HG03039 (cell line): Measurements from ENCODE around the gene FAM50B.

ENCODE experiments used
- ATAC-seq: cut with Tn5 transposase; IDR thresholded peaks from one replicate; pipeline ENCODE4 v1.9.1; 2021; ENCODE audit warnings: mild to moderate bottlenecking, moderate library complexity; ENCODE audit not compliant: unreplicated experiment

The FAM50B gene

DNA sequence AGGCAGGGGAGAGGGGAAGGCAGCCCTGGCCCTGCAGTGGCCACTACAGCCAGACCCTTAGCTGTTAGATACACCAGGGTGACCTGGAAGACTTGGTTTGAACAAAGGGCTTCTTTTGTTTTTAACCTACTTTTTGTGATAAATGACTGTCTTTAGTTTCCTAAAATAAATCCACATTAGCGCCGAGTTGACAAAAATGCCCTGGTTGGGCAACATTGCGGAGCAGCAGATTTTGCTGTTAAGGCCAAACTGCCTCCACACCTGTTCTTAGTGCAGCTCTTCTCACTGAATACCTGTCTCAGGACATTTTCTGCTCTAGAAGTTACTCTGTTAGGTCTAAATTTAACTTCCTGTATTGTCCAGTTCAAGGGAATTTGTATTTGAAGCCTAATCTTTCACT is 42.7 kb downstream of the FAM50B start:
- no peak for ATAC-seq

DNA sequence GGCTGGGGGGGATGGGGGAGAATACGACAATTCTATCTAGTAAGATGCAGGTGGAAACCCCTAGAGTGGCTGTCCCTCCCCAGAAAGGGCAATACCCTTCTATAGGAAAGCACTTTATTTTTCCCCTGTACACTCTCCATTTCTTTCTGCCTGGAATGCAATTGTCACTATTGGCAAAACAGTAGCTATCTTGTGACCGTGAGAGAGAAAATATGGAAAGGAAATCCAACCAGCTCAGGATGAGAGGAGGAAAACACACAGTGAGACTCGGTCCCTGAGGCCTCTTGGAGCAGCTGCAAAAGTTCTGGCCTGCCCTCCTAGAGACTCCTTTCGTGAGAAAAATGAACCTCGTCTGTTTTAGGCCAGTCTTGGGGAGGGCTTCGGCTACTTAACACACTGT is 43.4 kb downstream of the FAM50B start:
- ATAC-seq = no peak

DNA sequence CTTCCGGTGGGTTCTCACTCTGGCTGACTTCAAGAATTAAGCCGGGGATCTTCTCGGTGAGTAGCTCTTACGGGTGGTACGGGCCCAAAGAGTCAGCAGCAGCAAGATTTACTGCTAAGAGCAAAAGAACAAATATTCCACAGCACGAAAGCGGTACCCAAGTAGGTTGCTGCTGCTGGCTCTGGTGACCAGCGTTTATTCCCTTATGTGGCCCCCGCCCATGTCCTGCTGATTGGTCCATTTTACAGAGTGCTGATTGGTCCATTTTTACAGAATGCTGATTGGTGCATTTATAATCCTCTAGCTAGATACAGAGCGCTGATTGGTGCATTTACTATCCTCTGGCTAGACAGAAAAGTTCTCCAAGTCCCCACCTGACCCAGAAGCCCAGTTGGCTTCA is 44.3 kb downstream of the FAM50B start:
- no peak for ATAC-seq

DNA sequence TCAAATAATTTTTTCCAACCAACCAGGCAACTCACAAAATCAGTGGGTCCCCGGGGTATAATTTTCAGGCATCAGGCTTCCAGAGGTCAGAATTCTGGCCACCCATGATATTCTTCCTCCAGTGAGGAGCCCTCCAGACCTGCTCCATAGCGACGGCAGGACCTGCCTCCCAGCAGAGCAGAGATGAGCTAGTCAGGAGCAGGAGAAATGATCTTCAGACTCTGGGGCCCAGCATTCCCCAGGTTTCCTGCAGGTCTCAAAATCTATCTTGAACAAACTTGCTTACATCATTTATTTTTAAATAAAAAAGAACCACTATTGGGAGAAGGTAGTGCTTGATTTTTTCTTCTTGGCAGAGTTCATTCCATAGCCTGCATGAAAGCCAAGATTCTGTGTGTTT is 44.7 kb downstream of the FAM50B start:
- no peak for ATAC-seq

DNA sequence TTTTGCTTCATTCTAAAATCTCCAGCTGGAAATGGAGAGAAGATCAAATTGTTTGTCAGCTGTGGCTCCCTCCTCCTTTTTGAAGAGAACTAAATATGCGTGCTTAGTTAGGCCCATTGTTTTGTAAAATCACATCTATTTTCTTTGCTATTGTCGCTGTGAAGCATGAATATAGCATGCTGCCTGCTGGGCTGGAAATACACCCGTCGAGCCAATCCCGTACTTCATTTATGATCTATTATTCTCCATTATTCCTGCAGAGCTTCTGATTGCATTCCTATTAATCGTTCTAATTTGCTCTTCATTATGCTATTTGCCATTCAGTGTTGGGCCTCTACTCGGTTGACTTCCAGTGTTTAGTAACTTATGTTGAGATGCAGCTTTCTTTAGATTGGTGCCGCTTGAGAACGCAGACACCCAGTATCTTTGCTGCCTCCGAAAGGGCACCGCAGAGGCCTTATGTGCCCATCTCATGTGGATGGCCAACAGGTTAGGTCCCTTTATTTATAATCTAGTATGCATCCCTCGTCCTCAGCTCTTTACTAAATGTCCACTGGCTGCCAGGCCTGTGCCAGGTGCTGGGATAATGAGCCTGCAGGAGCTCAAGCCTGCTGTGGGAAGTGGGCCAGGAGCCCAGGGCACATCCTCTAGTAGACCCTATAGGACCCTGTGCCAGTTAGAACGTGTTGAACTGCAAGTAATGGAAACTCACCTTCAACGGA is 45.6 kb downstream of the FAM50B start:
- ATAC-seq = no peak

DNA sequence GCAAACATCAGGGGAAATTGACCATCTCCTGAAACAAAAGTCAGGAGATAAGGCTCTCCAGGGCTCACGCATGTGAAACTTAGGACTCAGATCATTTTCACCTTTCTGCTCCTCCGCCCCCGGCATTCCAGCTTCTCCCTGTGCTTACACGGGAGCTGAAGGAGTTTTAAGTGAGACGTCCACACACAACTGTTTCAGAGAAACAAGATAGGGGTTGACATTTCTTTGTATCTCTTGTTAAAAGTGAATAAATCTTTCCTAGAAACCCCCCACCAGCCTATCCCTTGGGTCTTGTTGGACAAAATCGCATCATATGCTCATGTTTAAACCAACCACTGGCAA is 46.1 kb downstream of the FAM50B start:
- ATAC-seq = no peak

DNA sequence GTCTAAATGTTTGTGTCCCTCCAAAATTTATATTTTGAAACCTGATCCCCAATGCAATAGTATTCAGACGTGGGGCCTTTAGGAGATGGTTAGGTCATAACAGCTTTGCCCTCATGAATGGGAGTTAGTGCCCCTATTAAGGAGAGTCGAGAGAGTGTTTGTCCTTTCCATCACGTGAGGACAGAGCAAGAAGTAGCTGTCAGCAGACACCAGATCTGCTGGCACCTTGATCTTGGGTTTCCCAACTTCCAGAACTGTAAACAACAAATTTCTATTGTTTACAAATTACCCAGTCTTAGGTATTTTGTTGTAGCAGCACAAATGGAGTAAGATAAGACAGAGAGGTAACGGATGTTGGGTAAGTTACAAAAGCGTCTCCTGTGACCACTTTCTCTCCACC is 46.6 kb downstream of the FAM50B start:
- ATAC-seq = no peak

DNA sequence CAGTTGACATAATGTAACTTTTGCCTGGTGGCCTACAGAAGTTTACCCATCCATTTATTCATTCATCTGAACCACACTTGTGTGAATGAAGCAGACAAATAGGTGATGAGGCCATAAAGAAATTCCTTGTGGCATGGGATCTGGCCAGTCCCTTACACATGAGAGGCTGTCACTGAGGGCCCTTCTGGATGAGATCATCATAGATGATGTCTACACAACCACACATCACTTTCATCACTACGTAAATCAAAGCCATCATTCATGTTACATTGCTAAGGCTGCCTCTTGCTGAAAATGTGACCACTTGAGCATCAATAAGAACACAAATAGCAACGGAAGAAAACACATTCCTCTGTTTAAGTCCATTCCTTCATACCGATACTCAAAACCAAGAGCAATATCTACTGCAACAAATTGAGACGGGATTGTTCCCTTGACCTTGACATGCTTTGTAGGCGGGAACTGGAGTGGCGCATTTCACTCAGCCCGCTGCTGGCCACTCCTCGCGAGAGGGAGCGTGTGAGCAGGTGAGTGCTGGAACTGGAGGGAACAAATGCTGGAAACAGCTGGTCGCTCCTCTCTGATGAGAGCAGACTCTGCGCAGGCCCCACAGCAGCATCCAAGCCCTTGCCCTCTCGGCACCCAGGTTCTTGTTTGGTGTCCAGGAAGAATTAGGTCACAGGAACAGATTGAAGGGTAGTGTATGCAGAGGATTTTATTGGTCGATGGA is 49.3 kb downstream of the FAM50B start:
- no peak for ATAC-seq

DNA sequence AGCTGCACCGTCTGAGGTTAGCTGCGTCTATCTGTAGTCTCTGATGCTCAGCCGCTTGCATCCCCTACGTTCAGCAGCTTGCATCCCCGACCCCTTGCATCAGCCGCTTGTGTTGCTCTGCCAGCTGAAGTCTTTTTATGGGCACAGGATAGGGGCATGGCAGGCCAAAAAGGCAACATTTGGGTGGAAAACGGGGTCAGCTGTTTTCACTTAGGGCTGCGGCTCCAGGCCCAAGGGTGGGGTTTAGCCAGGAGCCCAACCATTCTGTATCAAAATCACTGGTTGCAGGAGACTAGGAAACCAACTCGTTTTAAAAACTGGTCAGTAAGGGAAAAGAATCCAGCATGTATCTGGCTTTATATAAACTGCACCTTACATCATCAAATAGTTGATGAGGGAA is 49.9 kb downstream of the FAM50B start:
- ATAC-seq = no peak

DNA sequence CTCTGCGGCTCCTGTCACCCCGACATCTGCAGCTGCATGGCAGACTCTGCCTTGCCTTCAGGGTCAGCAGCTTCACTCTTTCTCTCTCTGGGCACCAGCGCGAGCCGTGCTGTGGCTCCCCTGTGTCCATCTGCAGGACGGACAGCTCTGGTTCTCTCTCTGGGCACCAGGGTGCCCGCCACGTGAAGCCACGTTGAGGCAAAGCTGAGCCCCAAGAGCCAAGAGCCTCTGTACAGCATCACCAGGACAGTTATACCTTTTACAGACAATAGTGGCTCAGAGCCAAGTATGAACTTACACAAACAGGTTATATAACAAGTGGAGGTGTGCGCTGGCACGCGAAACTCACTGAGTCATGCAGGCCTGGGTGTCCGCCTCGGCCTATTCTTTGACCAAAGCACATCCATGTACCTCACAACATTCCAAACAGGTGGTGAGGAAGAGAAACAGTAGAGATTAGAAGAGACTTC is 50.8 kb downstream of the FAM50B start:
- no peak for ATAC-seq
